Kidney epithelial cell (primary cell): ENCODE data around the gene THSD7A. TPM values are rescaled to one million over a fixed set of nuclear protein-coding genes. Genes with fewer than 3 reads are reported as not detected.

Source experiments
- DNase-seq: peaks from one replicate; pipeline ENCODE4 v3.0.0-alpha.2; 2010; ENCODE audit warnings: low read depth
- H3K27me3 ChIP-seq: 2 replicates; pipeline ENCODE4 v1.6.0; 2011; ENCODE audit warnings: low read length; ENCODE audit not compliant: control insufficient read depth, insufficient read depth
- H3K36me3 ChIP-seq: 2 replicates; pipeline ENCODE4 v1.5.1; 2011; ENCODE audit warnings: low read length; ENCODE audit not compliant: control insufficient read depth, insufficient read depth
- H3K4me3 ChIP-seq: 2 replicates; pipeline ENCODE4 v1.5.1; 2011; ENCODE audit warnings: low read depth, mild to moderate bottlenecking, control low read depth, low read length
- total RNA-seq: library from RNA; depleted of rRNA; stranded (reverse); fragments of >200 nt; gene quantifications from 2 replicates; pipeline ENCODE4 v1.2.3, GENCODE V29; 2015
- TF ChIP-seq, protein P1 (sequence below): IDR thresholded peaks from 2 replicates; pipeline ENCODE4 v1.5.1; 2011; ENCODE audit warnings: mild to moderate bottlenecking, moderate library complexity, low read length, control low read depth, inconsistent platforms; ENCODE audit not compliant: insufficient read depth, poor library complexity, severe bottlenecking

The THSD7A gene
- total RNA-seq, 1 donor from 2014 or later, result 27.3 TPM

DNA sequence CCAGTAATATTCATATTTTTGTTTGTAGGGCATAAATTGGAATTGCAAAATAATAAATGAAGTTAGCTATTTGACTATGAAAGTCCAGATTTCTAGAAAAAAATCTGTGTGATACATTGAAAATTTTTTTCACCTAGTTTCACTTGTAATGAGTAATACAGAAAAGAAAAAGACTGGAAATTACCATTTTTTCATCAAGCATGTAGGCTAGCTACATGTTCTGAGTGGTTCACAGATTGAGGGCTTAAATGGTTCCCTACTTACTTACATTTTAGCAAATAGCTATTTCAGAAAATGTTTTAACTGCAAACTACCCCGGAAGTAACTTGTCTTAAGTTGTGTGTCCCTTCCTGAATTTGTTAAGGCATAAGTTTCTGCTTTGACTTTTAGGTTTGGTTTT is 462.3 kb downstream of the THSD7A start:
- Histone ChIP-seq H3K36me3 (no peaks in the 10 kb centered on the region), H3K4me3 (no peak overlapping the region), H3K27me3 (no peaks in the 10 kb centered on the region)
- DNase-seq, result no peak
- TF ChIP-seq, protein P1, sequence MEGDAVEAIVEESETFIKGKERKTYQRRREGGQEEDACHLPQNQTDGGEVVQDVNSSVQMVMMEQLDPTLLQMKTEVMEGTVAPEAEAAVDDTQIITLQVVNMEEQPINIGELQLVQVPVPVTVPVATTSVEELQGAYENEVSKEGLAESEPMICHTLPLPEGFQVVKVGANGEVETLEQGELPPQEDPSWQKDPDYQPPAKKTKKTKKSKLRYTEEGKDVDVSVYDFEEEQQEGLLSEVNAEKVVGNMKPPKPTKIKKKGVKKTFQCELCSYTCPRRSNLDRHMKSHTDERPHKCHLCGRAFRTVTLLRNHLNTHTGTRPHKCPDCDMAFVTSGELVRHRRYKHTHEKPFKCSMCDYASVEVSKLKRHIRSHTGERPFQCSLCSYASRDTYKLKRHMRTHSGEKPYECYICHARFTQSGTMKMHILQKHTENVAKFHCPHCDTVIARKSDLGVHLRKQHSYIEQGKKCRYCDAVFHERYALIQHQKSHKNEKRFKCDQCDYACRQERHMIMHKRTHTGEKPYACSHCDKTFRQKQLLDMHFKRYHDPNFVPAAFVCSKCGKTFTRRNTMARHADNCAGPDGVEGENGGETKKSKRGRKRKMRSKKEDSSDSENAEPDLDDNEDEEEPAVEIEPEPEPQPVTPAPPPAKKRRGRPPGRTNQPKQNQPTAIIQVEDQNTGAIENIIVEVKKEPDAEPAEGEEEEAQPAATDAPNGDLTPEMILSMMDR, result no peak

DNA sequence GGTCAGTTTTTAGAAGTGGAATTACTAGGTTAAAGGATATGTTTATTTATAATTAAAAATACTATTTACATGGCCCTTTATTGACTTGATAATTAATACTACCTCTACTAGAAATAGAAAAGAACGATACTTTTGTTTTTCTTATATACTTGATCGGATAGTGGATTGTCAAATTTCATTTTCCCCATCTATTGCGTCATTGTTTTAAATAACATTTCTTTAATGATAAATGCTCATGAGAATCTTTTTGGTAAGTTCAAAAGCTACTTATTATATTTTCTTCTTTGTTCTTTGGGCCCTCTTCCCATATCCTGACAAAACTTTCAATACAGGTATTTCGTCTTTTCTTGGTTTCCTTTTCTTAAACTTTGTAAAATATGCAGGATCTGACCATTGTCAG is 465.9 kb downstream of the THSD7A start:
- TF ChIP-seq, protein P1, result no peak
- no peak overlapping the region for H3K4me3 ChIP-seq
- no peak for DNase-seq
- no peaks in the 10 kb centered on the region for H3K36me3 ChIP-seq
- no peaks in the 10 kb centered on the region for H3K27me3 ChIP-seq

DNA sequence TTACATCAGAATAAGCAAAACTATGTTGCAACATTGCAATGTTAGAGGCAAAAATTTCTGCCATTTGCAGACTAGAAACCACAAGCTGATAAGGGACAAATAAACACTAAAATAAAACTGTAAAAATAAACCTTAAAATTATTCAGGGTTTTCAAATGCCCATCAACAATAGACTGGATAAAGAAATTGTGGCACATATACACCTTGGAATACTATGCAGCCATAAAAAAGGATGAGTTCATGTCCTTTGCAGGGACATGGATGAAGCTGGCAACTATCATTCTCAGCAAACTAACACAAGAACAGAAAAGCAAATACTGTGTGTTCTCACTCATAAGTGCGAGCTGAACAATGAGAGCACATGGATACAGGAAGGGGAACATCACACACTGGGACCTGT is 473.4 kb downstream of the THSD7A start:
- no peaks in the 10 kb centered on the region for H3K36me3 ChIP-seq
- H3K27me3 ChIP-seq, result no peaks in the 10 kb centered on the region
- no peak overlapping the region for H3K4me3 ChIP-seq
- TF ChIP-seq, protein P1, result no peak
- no peak for DNase-seq

DNA sequence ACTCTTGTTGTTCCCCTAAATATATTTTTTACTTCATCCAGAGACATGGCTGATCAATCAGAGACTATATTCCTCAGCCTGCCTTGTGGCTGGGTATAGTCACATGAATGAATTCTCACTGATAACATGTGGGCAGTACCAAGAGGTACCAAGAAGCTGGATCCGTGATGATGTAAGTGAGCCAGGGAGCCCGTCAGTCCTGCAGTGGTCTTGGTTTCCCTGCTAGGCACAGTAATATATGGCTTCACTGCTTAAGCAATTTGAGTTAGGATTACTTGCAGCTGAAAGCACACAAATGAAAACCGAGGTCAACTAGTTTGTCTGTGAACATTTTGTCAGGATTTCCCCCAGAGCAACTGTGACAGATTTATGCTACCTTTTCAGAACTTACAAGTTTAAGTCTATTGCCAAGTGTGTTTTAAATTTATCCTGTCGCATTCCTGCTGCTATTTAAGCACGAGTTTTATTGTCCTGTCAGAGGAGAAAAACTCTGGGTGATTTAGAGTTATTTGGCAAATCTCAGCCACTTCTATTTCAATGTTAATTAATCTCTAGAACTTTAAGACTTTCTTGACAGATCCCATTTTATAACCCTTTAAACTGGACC is 476.5 kb downstream of the THSD7A start:
- no peak for DNase-seq
- no peaks in the 10 kb centered on the region for H3K36me3 ChIP-seq
- H3K27me3 ChIP-seq, result no peaks in the 10 kb centered on the region
- no peak overlapping the region for H3K4me3 ChIP-seq
- TF ChIP-seq, protein P1, result no peak

DNA sequence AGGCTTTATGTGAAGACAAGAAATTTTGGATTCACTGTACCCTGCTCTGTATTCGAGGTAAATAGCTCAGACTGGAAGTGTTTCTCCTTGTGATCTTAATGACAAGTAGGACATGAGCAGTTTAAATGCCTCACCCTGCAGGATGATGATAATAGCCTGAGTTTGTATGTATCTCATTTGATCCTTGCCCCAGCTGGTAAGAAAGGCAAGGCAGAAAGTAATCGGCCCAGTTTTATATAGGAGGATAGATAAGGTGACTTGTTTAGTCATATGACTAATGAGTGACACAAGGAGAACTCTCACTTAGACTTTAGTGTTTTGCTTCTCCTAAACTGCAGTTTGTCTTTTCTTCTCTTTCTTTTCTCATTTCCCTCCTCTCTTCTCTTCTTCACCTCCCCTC is 485.7 kb downstream of the THSD7A start:
- H3K27me3 ChIP-seq, result no peaks in the 10 kb centered on the region
- H3K4me3 ChIP-seq, result no peak overlapping the region
- TF ChIP-seq, protein P1, result no peak
- no peaks in the 10 kb centered on the region for H3K36me3 ChIP-seq
- DNase-seq, result no peak

DNA sequence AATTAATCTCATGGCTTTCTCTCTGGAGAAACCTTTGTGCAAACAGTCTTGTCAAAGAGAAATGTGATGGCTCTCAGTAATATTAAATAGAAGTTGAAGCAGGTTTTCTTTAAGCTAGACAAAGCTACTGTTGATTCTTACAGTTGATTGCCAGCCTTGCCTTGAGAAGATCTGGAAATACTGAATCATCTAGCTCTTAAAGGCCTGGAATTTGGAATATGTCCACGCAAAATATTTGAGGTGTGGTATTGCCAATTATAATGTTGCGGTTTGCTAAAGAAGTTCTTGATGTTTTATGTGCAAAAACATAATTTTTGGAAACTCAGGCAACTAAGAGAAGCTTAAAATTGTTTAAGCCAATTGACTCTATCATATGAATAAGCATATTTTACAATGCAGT is 486.4 kb downstream of the THSD7A start:
- no peak for DNase-seq
- TF ChIP-seq, protein P1, result no peak
- H3K4me3 ChIP-seq, result no peak overlapping the region
- no peaks in the 10 kb centered on the region for H3K27me3 ChIP-seq
- H3K36me3 ChIP-seq, result no peaks in the 10 kb centered on the region
